OCI-LY7 (cell line): ENCODE data around the gene CANT1. TPM values are rescaled to one million over a fixed set of nuclear protein-coding genes. Genes with fewer than 3 reads are reported as not detected.
A peak's percentile ranks its signal among the peaks of the same experiment; 100 is the strongest.

Experiments
- BruUV-seq: library from RNA; stranded (reverse); fragments of 400-500 nt; replicated peaks from 2 replicates; lab custom pipeline; 2021; lab: Mats Ljungman, UMichigan
- CTCF ChIA-PET: fragments of 300-600 bp; sonication (Branson Sonifier 250); formaldehyde crosslinking; loops from one replicate; lab custom pipeline; 2022; ENCODE audit warnings: antibody characterized with exemption; ENCODE audit not compliant: unreplicated experiment; lab: Charles Lee
- POLR2A ChIA-PET: fragments of 300-600 bp; sonication (Branson Sonifier 250); formaldehyde crosslinking; loops from one replicate; lab custom pipeline; 2022; ENCODE audit warnings: antibody characterized with exemption; lab: Charles Lee
- DNase-seq: peaks from one replicate; pipeline ENCODE4 v3.0.0-alpha.2; 2015; ENCODE audit warnings: low spot score
- H2AFZ ChIP-seq: fragments of 200-600 bp; sonication (generic), shearing (Covaris generic); 2 replicates; pipeline ENCODE4 v1.6.1; 2014; ENCODE audit warnings: mild to moderate bottlenecking, antibody characterized with exemption, low read length, moderate library complexity
- H3K27ac ChIP-seq: fragments of 200-600 bp; sonication (generic); 2 replicates; pipeline ENCODE4 v1.5.1; 2014; ENCODE audit warnings: mixed run types, low read depth, mild to moderate bottlenecking, moderate library complexity, low read length, inconsistent platforms; ENCODE audit not compliant: poor library complexity, severe bottlenecking
- H3K36me3 ChIP-seq: fragments of 200-600 bp; sonication (generic); 2 replicates; pipeline ENCODE4 v1.6.1; 2014; ENCODE audit warnings: mild to moderate bottlenecking, antibody characterized with exemption, low read length, moderate library complexity, mixed read lengths; ENCODE audit not compliant: insufficient read depth
- H3K4me1 ChIP-seq: fragments of 200-600 bp; sonication (generic); 2 replicates; pipeline ENCODE4 v1.5.1; 2014; ENCODE audit warnings: mild to moderate bottlenecking, low read length; ENCODE audit not compliant: insufficient read depth, poor library complexity, severe bottlenecking
- H3K4me2 ChIP-seq: fragments of 200-600 bp; sonication (generic); 2 replicates; pipeline ENCODE4 v1.6.1; 2014; ENCODE audit warnings: mild to moderate bottlenecking, low read length
- H3K4me3 ChIP-seq: fragments of 200-600 bp; sonication (generic); 2 replicates; pipeline ENCODE4 v1.5.1; 2014; ENCODE audit warnings: mild to moderate bottlenecking, low read depth, low read length; ENCODE audit not compliant: poor library complexity, severe bottlenecking
- H3K79me2 ChIP-seq: fragments of 200-600 bp; sonication (generic); 2 replicates; pipeline ENCODE4 v1.6.1; 2016; ENCODE audit warnings: low read depth, mild to moderate bottlenecking, low read length, moderate library complexity, mixed read lengths; ENCODE audit not compliant: insufficient read depth
- H3K9me2 ChIP-seq: fragments of 200-600 bp; sonication (generic); 2 replicates; pipeline ENCODE4 v1.6.1; 2016; ENCODE audit warnings: mild to moderate bottlenecking, low read length, mixed read lengths; ENCODE audit not compliant: insufficient read depth
- H3K9me3 ChIP-seq: fragments of 200-600 bp; sonication (generic); 2 replicates; pipeline ENCODE4 v1.6.1; 2014; ENCODE audit warnings: mild to moderate bottlenecking, mixed run types, low read length, mixed read lengths
- H4K20me1 ChIP-seq: fragments of 200-600 bp; sonication (generic); 2 replicates; pipeline ENCODE4 v1.6.1; 2014; ENCODE audit warnings: mild to moderate bottlenecking, antibody characterized with exemption, low read length, moderate library complexity, mixed read lengths; ENCODE audit not compliant: insufficient read depth
- CTCF ChIP-seq: fragments of 200-600 bp; sonication (generic); conservative IDR thresholded peaks from 2 replicates; pipeline ENCODE4 v1.5.1; 2014; ENCODE audit warnings: mild to moderate bottlenecking, antibody characterized with exemption, low read length, moderate library complexity, mixed read lengths
- EZH2phosphoT487 ChIP-seq: fragments of 200-600 bp; sonication (generic); IDR thresholded peaks from 2 replicates; pipeline ENCODE4 v1.6.1; 2018; ENCODE audit warnings: low read depth, borderline replicate concordance, mild to moderate bottlenecking, mixed run types, antibody characterized with exemption, low read length, moderate library complexity, mixed read lengths
- intact Hi-C: fragments of 100-400 bp; cut with micrococcal nuclease; formaldehyde crosslinking; loops from one replicate; pipeline ENCODE4 v1.10.0; 2022; ENCODE audit not compliant: unreplicated experiment
- total RNA-seq, 2 experiments: library from RNA; depleted of rRNA in 1 of 2; stranded (reverse); fragments of >200 nt in 1 of 2; shearing (Covaris generic) in 1 of 2; gene quantifications; 2 replicates each; pipeline ENCODE4 v1.2.3, GENCODE V29; 2014 to 2022

CANT1 gene
- total RNA-seq, 2 experiments from 2014 or later = 37.2 to 60.5 TPM

GRCh38 chr17:79046916-79047280 lies 37.3 kb upstream of the CANT1 start:
- CTCF ChIA-PET = interaction anchor here (0.6 kb wide), 1 partner anchor 10 kb away, joined by 3 read pairs; no protein-coding TSS in a partner anchor
- H3K4me1 ChIP-seq = no peaks in the 10 kb centered on the region
- no TSS peak for BruUV-seq
- H3K4me2 ChIP-seq = no peak overlapping the region
- H2AFZ ChIP-seq = no peak overlapping the region
- no peak overlapping the region for H3K27ac ChIP-seq
- no peaks in the 10 kb centered on the region for H4K20me1 ChIP-seq
- H3K4me3 ChIP-seq = no peak overlapping the region
- DNase-seq = no peak
- intact Hi-C loops = loop anchor here (2.0 kb wide), 1 partner anchor 36 kb away; no protein-coding TSS in a partner anchor
- H3K36me3 ChIP-seq = no peaks in the 10 kb centered on the region
- POLR2A ChIA-PET = no interaction called here
- no peaks in the 10 kb centered on the region for H3K79me2 ChIP-seq
- H3K9me2 ChIP-seq = no peaks in the 10 kb centered on the region
- no peaks in the 10 kb centered on the region for H3K9me3 ChIP-seq
- TF ChIP-seq EZH2phosphoT487 (no peak), CTCF (no peak)

GRCh38 chr17:79046197-79046915 lies 36.8 kb upstream of the CANT1 start:
- Histone ChIP-seq H3K36me3 (no peaks in the 10 kb centered on the region), H3K9me3 (no peaks in the 10 kb centered on the region), H3K79me2 (no peaks in the 10 kb centered on the region), H4K20me1 (no peaks in the 10 kb centered on the region), H3K4me1 (no peaks in the 10 kb centered on the region), H3K9me2 (no peaks in the 10 kb centered on the region), H3K27ac (no peak overlapping the region), H3K4me2 (no peak overlapping the region), H2AFZ (no peak overlapping the region), H3K4me3 (no peak overlapping the region)
- POLR2A ChIA-PET = interaction anchor here (0.7 kb wide), 1 partner anchor 14 kb away, joined by 3 read pairs; no protein-coding TSS in a partner anchor
- no peak for TF ChIP-seq EZH2phosphoT487
- peak; percentile 51 for TF ChIP-seq CTCF
- no peak for DNase-seq
- intact Hi-C loops = loop anchor here (2.0 kb wide), 1 partner anchor 36 kb away; no protein-coding TSS in a partner anchor
- CTCF ChIA-PET = interaction anchor here (1.3 kb wide), 1 partner anchor 36 kb away, joined by 5 read pairs; no protein-coding TSS in a partner anchor
- BruUV-seq = no TSS peak

- Histone ChIP-seq H3K9me3 (no peaks in the 10 kb centered on the region), H3K4me3 (no peak overlapping the region), H3K4me1 (no peaks in the 10 kb centered on the region), H3K4me2 (no peak overlapping the region), H3K27ac (no peak overlapping the region), H3K79me2 (no peaks in the 10 kb centered on the region), H4K20me1 (no peaks in the 10 kb centered on the region), H3K9me2 (no peaks in the 10 kb centered on the region), H2AFZ (no peak overlapping the region), H3K36me3 (no peaks in the 10 kb centered on the region)
- peak; percentile 60 for DNase-seq
- TF ChIP-seq EZH2phosphoT487 (no peak), CTCF (peak; percentile 98)
- intact Hi-C loops = loop anchor here (2.0 kb wide), 1 partner anchor 37 kb away; no protein-coding TSS in a partner anchor
- ChIA-PET CTCF (interaction anchor here (1.3 kb wide), 1 partner anchor 37 kb away, joined by 5 read pairs; no protein-coding TSS in a partner anchor), POLR2A (interaction anchor here (0.7 kb wide), 1 partner anchor 14 kb away, joined by 3 read pairs; no protein-coding TSS in a partner anchor)
- BruUV-seq = no TSS peak
Measured at GRCh38 chr17:79045842-79046196, 36.3 kb upstream of the CANT1 start.
